Skin of body (tissue), 2 donors: ENCODE data around the gene MAB21L3. TPM values are rescaled to one million over a fixed set of nuclear protein-coding genes. Genes with fewer than 3 reads are reported as not detected.

Source experiments
- DNase-seq: peaks from one replicate; lab custom pipeline; 2025; lab: John Stamatoyannopoulos, UW
- total RNA-seq: library from RNA; depleted of rRNA; stranded (reverse); fragments of >200 nt; gene quantifications from one replicate; pipeline ENCODE4 v1.2.3, GENCODE V29; 2014

Gene MAB21L3
- total RNA-seq, 1 donor from 2014 or later: 1.4 TPM

- no peak for DNase-seq
Observed at GRCh38 chr1:116107371-116107770, 3.8 kb upstream of the MAB21L3 start.

GRCh38 chr1:116111524-116112021 lies 374 bp downstream of the MAB21L3 start:
- no peak for DNase-seq

DNA sequence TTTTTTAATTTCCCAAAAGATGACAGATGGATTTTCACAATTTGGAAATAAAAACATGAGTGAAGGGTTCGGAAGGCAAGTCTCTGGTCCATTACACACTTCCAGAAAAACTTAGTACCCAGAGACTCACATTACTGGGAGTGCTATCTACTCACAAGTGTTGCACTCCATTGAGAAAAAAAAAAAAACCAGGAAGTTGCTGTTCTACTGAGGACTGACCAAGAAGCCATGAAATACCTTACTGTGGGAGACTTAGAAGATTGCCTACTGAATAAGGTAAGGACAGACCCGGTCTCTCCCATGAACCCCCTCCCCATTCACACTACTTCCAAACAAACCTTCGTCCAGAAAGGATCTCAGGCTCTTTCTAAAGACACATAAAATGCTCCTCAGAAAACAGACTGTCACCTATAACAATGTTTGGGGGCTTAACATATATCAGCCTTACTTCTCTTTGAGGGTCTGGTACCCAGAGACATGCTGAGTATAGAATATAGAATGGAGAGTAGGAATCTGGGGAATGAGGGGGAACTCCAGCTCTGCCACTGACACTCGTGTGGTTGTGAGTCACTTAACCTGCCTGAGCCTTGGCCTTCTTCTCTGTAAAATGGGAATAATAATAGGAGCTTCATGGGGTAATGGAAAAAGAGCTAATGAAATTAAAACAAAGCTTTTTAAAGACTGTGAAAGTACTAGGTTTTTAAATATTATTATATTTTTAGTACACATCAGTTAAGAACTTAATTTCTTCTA lies 1.4 kb downstream of the MAB21L3 start:
- no peak for DNase-seq

DNA sequence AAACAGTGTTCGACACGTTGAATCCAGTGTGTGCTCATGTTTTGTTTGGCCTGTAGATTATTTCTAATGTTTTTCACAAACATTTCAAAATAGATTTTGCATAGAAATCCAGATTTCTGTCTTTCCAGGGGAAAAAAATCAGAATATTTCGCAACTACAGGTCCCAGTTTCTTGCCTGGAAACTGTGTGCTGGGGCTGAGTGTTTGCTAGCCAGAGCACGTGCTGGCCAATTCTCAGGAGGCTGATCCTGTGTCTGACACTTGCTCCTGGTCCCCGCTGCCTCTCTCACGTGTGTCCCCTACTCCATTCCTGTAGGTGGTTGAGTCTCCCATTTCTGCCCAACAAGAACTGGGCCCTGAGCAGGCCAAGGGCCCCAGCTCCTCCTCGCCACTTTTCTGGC lies 2.4 kb downstream of the MAB21L3 start:
- DNase-seq: no peak

GRCh38 chr1:116115476-116116439 lies 4.6 kb downstream of the MAB21L3 start:
- no peak for DNase-seq

DNA sequence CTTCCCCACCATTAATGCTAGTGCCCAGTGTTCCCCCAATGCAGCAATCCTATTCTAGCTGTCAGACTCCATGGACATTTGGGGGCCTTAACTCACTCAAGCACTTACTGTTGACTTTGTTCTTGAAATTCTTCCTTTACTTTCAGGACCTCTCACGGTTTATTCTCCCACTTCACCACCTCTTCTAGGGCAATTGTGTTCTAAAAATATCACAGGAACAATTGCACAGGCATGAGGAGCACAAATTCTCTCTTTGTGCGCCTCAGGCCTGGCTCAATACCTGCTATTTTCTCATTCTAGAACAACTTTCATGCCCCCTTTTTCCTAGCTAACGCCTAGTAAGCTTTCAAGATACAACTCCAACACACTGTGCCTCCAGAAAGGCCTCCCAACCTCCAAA lies 7.3 kb downstream of the MAB21L3 start:
- no peak for DNase-seq

DNA sequence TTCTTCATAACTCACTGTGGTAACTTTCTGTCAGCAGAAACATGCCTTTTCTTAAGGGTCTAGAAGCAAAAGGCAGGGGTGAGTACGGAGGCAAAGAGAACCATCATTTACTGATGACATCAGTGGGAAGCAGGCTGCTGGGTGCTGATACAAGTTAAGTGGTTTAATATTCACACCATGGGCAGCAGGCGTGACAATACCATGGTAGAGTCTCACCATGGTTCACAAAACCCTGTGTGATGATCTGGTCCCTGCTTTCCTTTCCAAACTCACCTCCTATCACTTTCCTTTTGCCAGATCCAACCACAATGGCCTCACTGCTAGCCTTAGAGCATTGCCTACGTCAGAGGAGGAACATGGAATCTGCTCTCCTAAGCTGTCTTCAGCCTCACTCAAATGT lies 8.7 kb downstream of the MAB21L3 start:
- DNase-seq: no peak

DNA sequence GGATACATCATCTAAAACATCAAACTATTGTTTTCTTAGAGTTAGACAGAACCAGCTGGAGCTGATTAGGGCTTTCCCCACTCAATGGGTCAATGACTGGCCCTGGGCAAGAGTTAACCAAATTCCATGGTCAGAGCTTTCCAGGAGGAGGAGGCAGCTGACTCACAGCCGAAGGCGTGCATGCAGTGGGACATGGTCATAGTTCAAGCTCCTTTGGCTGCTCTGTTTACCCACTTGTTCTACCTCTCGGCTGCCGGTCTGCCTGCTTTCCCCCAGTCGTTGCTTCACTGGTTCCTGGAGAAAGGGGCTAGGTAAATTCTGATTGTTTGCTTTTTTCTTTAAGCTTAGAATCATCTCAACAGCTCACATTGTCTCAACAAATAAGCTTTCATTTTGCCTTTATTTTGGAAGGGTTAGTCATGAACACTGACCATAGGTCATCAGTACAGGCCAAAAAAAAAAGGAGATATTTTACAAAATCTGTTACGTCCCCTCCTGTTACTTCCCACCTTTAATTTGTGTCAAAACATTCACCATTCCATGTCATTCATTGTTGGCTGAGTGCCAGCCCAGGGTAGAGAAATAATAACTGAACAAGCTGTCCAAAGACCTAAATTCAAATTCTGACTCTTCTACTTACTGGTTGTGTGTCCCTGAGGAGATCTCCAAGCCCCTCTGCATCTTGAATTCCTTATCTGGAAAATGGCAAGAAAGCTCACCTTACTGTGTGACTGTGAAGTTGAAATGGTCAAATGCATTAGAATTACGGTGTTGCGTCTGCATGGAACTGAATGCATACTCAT lies 12.0 kb downstream of the MAB21L3 start:
- no peak for DNase-seq

DNA sequence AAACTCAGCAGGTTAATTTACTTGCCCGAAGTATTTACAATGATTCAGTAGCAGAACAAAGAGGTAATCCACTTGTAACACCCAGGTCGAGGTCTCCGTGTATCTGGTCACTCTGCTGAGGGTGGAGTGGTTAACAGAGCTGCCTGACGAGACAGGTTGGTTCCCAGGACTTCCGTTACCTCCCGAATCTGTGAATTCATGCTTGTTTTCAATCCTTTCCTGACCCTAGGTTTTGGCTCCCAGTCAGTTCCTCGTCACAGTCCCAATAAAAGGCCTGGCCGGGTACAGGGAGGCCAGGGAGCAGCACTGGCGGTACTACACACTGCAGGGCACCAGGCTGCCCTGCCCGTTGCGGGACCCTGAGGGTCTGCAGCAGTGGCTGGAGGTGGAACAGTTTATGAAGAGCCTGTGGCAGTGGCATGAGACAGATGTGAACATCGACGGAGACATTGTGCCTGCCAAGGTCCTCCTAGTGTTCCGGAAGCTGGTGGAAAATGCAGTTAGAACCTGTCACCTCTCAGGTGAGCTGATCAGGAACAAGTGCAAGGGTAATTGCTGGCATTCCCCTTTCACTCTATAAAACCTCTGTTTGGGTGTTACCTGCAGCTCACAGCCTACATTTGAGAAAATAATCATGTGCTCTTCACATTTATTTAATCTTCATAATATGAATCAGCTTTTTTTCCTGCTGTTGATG lies 12.8 kb downstream of the MAB21L3 start:
- DNase-seq: no peak

GRCh38 chr1:116125758-116126157 lies 14.6 kb downstream of the MAB21L3 start:
- no peak for DNase-seq

GRCh38 chr1:116126281-116126680 lies 15.1 kb downstream of the MAB21L3 start:
- DNase-seq: no peak

DNA sequence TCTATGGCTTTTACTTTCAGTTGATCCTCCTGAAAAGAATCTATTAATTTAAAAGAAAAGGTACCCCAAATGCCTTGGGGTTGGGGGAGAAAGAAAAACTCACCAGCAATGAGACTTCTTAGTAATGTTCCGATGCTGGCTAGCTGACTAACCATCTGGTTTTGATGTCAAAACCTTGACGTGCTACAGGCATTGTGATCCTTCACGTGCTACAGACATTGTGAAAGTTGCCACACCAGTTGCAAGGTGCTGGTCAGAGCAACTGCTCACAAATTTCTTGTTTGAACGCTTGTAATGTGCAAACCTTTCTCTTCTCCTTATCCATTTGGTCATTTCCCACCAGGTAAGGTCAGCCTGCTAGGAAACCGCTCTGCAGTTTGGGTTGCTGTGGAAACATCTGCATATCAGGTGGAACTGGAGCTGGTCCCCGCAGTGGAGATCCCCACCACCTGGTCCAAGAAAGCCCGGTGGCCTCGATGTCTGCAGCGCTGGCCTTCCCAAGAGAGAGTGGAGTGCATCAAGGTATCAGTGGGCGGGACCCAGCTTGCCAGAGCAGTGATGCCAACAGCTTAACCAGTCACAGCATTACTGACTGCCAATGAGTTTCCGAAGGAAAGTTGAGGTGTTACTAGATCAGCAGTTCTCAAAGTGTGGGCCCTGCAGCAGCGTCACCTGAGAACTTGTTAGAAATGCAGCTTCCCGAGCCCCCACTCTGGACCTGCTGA lies 16.1 kb downstream of the MAB21L3 start:
- DNase-seq: no peak

- no peak for DNase-seq
Observed at GRCh38 chr1:116127848-116128540, 16.8 kb downstream of the MAB21L3 start.

DNA sequence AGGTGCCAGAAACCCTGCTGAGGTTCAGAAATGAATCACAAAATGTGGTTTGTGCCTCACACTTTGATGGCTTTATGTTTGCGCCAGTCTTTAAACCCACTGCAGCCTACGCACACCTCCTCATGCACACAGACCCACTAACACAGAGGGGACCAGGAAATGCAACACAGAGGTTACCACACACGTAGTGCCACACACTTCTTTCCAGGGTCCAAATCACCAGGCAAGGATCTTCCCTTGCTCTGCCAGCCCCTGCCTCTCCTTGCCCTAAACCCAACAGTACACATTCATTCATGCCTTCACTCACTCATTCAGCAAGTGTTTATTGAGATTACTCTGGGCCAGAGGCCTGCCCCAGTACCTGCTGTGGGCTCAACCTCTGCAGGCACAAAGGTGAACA lies 17.5 kb downstream of the MAB21L3 start:
- DNase-seq: no peak

GRCh38 chr1:116129537-116129936 lies 18.3 kb downstream of the MAB21L3 start:
- no peak for DNase-seq

GRCh38 chr1:116130356-116130755 lies 19.2 kb downstream of the MAB21L3 start:
- no peak for DNase-seq

DNA sequence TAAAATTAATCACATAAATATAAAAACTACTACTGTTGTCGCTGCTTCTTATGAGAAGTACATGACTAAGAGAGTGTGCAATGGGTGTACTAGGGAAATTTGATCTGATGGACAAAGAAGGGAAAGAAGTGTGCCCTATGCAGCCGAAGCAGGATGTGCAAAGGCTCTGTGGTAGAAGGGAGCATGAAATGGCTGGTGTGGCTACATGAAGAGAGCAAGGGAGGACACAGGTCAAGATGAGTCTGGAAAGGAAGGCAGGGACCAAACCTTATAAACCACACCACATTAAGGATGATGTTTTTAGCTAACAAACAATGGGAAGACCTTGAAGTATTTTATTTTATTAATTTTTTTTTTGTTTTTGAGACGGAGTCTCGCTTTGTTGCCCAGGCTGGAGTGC lies 20.0 kb downstream of the MAB21L3 start:
- DNase-seq: no peak

- DNase-seq: no peak
Observed at GRCh38 chr1:116131866-116132605, 20.8 kb downstream of the MAB21L3 start.
